ENCODE data around the gene PLCB2.

PLCB2 gene

GRCh38 chr15:40251486-40252140 lies 56.1 kb downstream of the PLCB2 start:
- no peak for DNase-seq (ENCODE audit: low read depth in 1 of 2, low spot score in 1 of 2)

DNA sequence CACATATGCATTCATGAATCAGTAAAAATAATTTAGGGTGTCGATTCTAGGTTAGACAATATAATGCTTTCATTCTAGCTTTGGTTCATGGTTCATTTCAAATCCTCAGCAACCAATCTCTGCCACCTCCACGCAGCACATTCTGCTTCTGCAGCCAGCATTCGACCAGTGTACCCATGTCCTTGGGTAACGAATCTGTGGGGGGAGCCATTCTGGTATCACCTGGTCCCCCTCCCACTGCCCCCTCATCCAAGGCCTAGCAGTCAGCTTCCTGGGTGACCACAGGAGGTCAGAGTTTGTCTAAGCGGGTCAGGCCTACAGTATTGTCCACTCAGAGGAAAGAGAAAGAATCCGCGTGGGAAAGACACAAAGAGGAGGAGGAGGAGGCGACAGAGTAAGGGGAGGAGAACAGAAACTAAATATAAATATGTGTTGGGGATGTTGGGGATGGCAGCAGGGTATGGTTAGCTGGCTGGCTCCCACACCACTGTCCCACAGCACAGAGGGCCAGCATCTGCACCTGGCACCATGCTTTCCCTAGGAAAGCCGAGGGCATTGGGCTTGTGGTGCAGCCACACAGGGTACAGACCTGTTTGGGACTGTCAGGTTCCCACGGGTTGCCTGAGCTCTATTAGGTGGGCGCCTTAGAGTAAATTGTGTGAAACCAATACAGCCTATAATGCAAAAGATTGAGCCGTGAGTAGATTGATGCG lies 56.8 kb downstream of the PLCB2 start:
- no peak for DNase-seq (ENCODE audit: low read depth in 1 of 2, low spot score in 1 of 2)

DNA sequence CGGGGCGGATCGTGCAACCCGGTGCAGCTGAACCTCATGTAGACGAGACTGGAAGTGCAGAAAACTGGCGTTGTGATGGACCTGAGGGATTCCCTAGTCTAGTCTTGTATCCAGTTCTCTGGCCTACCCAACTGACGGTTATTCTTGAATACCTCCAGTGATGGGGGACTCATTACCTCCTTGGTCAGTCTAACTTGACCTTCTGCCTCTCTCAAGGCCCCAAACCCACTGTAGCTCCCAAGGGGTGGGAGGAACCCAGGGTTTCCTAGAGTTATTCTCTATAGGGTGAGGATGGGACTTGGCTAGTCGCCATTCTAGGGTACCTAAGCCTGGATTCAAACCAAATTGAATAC lies 57.5 kb downstream of the PLCB2 start:
- no peak for DNase-seq (ENCODE audit: low read depth in 1 of 2, low spot score in 1 of 2)

DNA sequence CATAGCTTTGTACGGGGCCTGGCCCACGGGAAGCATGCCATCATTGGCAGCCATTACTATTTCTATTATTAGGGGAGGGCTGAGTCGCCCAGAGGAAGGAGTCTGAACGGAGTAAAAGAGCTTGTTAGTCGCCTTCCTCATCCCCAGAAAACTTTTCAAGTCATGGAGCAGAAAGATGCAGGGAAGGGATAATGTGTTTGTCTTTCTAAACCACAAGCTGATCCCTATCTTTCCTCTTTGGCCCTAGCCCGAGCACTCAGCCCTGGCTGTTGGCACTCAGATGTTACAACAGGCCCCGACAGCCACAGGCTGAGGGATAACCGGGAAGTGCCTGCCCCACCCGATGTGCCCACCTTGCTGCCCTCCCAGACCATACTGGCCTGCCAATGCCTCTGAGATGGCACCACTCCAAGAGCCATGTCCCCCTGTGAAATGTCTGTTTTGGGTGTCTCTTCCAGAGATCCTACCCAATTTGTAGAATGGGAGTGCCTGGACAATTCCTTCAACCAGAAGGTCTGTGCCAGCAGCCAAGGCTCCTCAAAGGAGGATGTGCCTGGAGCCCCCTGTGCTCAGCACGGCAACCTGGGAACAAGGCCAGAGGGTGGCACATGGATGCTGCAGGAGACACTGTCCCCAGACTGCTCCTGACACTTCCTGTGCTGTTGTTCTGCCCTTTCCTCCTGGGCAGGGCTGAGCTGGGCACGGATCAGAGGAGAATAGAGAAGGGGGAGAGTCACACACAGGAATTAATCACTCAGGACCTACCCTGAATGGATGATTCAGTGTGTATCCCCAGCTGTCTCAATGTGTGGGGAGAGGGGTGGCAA lies 58.0 kb downstream of the PLCB2 start:
- no peak for DNase-seq (ENCODE audit: low read depth in 1 of 2, low spot score in 1 of 2)

GRCh38 chr15:40248006-40248783 lies 59.5 kb downstream of the PLCB2 start:
- DNase-seq (ENCODE audit: low read depth in 1 of 2, low spot score in 1 of 2) = no peak

DNA sequence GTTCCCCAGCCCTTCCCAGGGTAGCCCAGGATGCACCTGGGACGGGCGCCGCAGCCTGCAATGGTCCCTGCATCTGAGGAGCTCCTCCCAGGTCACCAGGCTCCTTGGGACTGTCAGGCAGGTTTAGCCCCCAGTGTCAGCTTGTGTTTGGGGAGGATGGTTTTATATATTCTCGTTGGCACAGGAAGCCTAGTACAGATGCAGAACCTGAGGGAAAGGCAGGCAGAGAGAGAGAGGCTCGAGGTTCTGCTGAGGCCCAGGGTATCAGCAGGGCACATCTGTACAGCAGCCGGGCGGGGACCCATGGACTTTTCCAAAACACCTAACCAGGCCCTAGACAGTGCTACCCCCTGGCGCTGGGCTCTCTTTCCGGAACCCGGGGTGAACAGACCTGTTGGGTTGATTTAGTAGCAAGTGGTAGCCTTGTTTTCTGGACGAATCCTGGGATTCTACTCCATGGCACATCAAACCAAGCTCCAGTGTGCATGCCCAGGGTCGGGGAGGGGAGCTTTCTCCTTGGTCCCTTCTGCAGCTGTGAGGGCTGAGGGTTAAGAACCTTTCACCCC lies 60.2 kb downstream of the PLCB2 start:
- DNase-seq (ENCODE audit: low read depth in 1 of 2, low spot score in 1 of 2) = no peak

- no peak for DNase-seq (ENCODE audit: low read depth in 1 of 2, low spot score in 1 of 2)
These were observed 61.0 kb downstream of the PLCB2 start for GRCh38 chr15:40246496-40247280.

GRCh38 chr15:40245666-40246450 lies 61.9 kb downstream of the PLCB2 start:
- DNase-seq (ENCODE audit: low read depth in 1 of 2, low spot score in 1 of 2) = no peak

GRCh38 chr15:40244961-40245523 lies 62.7 kb downstream of the PLCB2 start:
- no peak for DNase-seq (ENCODE audit: low read depth in 1 of 2, low spot score in 1 of 2)

DNA sequence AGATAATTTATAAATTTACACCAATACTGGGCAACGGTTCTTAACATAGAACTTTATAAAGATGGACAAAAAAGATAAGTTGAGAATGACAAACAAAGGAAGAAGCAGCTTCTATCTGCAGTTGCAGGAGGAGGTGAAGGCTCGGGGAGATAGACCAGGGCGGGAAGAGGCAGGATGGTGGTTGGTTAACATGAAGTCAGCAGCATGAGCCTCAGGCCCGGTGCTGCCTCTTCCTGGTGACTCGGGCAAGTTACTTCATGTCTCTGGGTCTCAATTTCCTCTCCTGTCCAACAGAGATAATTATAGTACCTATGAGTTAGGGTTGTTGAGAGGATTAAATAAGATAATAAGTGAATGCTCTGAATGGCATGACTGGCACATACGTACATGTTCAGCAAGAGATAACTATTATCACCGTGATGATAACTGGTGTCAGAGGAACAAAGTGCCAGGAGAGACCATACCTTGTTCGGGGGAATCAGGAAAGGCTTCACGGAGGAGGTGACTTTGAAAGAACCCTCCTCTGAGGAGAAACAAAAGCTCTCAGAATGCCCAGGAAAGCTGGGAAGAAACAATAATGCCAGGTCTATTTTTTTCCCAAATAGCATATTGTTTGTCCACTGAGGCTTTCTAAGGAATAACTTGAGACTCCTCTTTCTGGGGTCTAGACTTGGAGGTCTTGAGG lies 64.5 kb downstream of the PLCB2 start:
- DNase-seq (ENCODE audit: low read depth in 1 of 2, low spot score in 1 of 2) = no peak

DNA sequence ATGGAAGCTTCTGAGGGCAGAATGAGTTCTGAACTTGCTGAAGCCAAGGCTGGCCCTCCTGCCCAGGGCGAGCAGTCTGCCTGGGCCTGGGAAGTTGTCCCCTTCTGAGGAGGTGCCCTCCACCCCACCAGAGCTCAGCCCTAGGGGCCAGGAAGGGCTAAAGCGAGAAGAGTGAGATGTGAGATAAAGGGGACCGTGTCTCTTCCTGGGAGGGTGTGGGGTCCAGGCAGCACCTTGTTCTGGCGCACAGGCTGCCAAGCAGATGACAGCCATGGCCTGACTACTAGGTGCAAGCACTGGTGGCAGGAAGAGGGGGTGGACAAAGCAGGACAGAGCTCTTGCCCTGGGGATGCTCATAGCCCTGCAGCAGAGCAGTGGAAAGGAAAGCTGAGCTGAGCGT lies 65.1 kb downstream of the PLCB2 start:
- no peak for DNase-seq (ENCODE audit: low read depth in 1 of 2, low spot score in 1 of 2)

GRCh38 chr15:40242213-40242599 lies 65.5 kb downstream of the PLCB2 start:
- no peak for DNase-seq (ENCODE audit: low read depth in 1 of 2, low spot score in 1 of 2)

GRCh38 chr15:40241269-40242212 lies 66.2 kb downstream of the PLCB2 start:
- no peak for DNase-seq (ENCODE audit: low read depth in 1 of 2, low spot score in 1 of 2)

GRCh38 chr15:40240619-40241221 lies 67.0 kb downstream of the PLCB2 start:
- no peak for DNase-seq (ENCODE audit: low read depth in 1 of 2, low spot score in 1 of 2)

DNA sequence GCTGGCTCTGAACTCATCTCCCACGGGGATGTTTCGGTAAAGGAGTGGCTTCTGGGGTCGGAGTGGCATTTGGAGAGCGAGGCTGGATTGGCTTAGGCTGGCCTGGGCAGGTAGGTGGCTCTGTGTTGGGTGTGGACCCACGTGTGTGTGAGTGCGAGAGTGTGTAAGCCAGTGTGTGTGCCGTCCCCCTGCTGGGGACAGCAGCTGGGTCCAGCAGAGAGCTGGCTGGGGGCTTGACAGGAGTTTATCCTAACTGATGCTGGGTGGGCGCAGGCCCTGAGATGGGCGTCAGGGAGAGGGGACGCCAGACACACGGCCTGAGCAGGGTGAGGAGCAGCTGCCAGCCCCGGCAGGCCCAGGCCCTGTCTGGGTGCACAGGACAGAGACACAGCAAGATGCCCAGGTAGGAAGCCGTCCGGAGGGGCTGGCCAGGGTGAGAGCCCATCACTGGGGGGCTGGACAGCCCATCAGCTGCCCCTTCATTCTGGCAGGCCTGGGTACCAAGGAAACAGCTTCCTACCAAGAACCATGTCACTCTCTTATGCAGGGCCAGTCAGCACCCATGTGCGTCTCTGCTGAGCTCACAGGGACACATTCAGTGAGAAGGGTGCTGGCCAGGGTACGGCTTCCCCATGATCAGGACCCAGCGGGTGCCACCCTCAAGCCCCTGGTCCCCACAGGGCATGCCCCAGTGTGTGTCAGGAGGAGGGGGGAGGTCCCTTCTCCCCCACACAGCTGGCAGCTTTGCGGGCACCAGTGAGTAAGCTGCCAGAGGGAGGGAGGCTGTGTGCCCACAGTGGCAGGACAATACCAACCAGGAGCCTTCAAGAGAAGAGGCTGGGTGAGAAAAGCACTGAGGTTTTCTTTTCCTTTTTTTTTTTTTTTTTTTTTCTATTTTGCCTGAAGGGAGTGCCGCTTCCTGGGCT lies 67.8 kb downstream of the PLCB2 start:
- DNase-seq (ENCODE audit: low read depth in 1 of 2, low spot score in 1 of 2) = no peak

- no peak for DNase-seq (ENCODE audit: low read depth in 1 of 2, low spot score in 1 of 2)
These were observed 68.4 kb downstream of the PLCB2 start for GRCh38 chr15:40239404-40239692.
